ENCODE results near the gene SIGLEC15.

SIGLEC15 gene

DNA sequence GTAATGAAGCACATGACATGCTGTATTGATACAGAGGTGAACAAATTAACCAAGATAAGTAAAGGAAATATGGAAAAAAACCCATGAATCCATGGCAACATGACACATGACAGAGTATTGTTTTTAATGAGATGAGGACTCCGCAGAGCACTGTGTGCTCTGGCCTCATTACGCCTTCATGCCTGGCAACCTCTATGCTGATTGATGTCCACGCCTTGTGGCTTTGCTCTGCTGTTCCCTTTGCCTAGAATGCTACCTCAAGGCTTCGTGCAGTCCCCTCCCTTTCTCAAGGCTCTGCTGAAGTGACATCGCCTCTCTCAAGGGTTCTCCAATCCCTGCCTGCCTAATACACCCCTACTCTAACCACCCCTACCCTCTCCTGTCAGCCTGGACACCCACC is 8.4 kb downstream of the SIGLEC15 start:
- no peak for FAIRE-seq
- no peak for TF ChIP-seq POLR2A (IDR thresholded peaks at IDR 0.05; ENCODE audit: low read depth, low read length)

DNA sequence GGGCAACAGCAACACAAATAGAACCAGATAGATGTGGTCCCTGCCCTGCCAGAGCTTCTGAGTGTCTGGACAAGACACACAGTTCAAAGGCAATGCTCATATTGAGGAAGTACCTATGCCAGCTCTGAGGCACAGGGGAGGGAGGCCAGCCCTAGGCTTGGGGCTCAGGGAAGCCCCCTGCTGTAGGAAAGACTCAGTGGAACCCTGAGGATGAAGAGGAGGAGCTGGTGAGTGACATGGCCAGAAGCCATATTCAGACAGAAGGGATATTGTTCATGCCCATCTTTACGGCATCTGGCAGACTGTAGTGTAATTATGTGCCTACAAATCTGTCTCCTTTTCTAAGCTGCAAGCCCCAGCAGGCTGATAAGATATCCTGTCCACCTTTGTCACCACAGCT is 8.8 kb downstream of the SIGLEC15 start:
- no peak for DNase-seq (ENCODE audit: insufficient read length, low spot score)
- FAIRE-seq, result no peak
- no peak for TF ChIP-seq POLR2A (IDR thresholded peaks at IDR 0.05; ENCODE audit: low read depth, low read length)

More for the DNA sequence above, 8.4 kb downstream of the SIGLEC15 start:
- no peak for DNase-seq (ENCODE audit: insufficient read length, low spot score)

DNA sequence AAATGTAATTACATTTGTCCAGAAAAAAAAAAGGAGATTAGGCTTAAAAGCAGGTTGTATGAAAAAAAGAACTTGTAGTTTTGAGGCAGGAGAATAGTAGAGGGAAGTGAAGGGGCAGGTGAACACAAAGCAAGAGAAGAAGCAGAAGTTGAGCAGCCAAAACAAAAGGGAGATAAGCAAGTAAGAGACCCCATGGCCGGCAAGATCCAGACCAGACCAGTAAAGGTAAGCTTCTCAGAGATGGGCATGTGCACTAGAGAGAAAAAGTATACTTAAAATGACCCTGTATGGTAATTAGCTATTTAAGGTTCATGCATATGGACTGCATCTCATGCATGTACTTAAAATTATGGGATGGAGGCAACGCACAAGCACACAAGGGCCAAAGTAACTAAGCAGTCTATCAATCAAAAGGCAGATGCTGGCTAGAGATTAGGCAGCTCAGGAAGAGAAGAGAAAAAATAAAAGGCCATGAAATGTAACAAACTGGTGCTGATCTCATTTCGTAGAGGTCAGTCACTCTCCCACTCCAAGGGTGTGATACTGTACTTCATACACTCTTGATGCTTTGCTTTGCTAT is 9.7 kb downstream of the SIGLEC15 start:
- TF ChIP-seq POLR2A (IDR thresholded peaks at IDR 0.05; ENCODE audit: low read depth, low read length), result no peak
- no peak for DNase-seq (ENCODE audit: insufficient read length, low spot score)
- no peak for FAIRE-seq

DNA sequence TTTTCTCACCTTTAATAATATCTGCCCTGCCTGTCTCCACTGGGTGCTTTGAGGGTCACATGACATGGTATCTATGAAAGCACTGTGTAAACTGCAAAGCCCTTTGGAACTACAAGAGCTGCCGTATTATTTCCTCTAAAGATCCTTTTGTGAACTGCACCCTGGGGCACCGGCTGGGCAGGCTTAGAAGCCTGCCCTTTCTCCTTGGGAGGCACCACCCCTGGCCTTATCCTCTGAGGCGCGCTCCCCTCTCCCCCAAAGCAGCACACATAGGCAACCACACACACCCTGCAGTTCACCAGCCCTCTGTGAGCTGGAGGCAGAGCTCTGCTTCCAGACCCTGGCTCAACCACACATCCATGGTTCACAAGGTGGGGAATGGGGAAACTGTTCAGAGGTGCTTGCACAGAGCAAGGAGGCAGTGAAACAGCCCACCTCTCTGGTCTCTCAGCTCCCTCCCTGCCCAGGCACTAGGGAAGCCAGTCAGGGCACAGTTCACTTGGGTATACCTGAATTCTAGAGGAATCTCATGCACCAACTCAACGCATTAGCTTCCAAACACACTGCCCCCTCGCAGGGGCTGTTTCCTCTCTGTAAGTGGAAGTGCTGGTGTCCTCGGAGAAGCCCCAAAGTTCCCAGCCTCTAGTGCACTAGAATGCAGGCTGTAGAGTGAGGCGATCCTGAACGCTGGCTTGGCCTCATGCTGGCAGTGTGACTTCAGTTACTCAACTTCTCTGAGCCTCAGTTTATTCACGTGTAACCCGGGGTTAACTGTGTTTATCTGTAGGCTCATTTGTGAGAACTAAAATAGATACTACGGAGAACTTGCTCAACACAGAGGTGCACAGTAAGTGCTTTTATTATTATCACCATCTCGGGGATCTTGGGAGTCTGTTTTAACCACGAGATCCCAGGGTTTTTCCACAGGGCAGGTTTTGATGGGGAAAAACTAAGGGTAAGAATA is 11.0 kb downstream of the SIGLEC15 start:
- TF ChIP-seq POLR2A (IDR thresholded peaks at IDR 0.05; ENCODE audit: low read depth, low read length), result no peak
- DNase-seq (ENCODE audit: insufficient read length, low spot score) (no peak), FAIRE-seq (no peak)

DNA sequence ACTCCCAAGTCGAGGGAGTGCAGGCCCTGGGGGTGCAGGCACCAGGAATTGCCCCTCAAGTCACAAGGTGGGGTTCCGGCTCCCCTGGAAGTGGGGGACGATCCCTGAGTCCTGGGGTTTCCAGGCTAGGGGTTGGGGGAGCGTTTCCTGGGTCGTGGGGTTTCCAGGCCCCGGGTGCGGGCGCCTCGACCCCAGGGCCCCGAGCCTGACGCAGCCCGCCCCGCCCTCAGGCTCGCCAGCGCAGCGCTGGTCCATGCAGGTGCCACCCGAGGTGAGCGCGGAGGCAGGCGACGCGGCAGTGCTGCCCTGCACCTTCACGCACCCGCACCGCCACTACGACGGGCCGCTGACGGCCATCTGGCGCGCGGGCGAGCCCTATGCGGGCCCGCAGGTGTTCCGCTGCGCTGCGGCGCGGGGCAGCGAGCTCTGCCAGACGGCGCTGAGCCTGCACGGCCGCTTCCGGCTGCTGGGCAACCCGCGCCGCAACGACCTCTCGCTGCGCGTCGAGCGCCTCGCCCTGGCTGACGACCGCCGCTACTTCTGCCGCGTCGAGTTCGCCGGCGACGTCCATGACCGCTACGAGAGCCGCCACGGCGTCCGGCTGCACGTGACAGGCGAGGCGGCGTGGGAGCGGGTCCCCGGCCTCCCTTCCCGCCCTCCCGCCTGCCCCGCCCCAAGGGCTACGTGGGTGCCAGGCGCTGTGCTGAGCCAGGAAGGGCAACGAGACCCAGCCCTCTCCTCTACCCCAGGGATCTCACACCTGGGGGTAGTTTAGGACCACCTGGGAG is 12.0 kb downstream of the SIGLEC15 start:
- TF ChIP-seq POLR2A (IDR thresholded peaks at IDR 0.05; ENCODE audit: low read depth, low read length), result no peak
- DNase-seq (ENCODE audit: insufficient read length, low spot score) (no peak), FAIRE-seq (no peak)

DNA sequence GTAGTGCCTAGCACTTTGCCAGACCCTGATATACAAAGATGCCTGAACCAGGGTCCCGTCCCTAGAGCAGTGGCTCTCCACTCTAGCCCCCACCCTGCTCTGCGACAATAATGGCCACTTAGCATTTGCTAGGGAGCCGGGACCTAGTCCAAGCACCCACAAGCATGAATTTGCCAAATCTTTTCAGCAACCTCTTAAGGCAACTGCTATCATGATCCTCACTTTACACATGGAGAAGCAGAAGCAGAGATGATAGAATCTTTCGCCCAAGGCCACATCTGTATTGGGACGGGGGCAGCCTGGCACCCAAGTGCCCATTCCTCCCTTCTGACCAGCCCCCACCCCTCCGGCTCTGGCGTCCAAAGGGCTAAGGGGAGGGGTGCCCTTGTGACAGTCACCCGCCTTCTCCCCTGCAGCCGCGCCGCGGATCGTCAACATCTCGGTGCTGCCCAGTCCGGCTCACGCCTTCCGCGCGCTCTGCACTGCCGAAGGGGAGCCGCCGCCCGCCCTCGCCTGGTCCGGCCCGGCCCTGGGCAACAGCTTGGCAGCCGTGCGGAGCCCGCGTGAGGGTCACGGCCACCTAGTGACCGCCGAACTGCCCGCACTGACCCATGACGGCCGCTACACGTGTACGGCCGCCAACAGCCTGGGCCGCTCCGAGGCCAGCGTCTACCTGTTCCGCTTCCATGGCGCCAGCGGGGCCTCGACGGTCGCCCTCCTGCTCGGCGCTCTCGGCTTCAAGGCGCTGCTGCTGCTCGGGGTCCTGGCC is 13.0 kb downstream of the SIGLEC15 start:
- TF ChIP-seq POLR2A (IDR thresholded peaks at IDR 0.05; ENCODE audit: low read depth, low read length), result no peak
- FAIRE-seq (no peak), DNase-seq (ENCODE audit: insufficient read length, low spot score) (no peak)

DNA sequence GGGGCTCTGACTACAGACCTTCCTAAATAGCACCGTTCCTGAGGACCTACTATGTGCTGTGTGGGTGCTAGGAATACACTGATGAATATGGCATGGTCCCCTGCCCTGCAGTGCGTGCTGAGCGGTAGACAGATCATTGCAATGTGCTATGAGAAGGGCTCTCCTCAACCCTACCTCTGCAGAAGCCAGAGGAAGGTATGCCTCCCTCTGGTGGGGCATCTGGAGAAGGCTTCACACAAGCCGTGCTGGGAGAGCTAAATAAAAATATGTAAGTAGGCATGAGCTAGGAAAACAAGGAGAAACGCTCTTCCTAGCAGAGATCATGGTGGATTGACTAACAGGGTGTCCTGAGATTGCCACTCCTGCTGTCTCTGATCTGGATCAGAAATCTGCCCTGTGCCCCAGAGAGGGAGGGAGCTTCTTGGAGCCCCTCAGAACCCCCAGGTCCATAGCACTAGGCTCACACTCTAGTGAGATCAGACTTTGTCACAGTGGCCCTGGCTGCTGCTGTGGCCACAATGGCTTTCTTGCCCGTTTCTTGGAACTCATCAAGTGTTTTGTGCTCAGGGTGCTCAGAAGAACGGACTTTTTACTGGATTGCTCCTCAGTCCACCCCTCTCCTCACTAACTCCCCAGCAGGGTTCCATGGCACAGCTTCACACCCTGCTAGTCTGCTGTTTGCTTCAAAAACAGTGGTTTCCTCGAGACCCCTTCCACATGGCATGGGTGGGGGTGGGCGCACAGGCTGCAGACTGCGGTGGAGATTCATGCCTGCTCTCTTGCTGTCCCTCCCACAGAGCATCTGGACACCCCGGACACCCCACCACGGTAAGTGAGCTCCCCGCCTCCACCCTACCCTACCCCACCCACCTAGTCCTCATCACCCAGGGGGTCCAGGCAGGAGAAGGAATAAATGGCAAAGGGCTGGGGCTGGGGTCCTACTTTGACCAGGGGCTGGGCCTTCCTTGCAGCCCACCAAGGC is 14.2 kb downstream of the SIGLEC15 start:
- DNase-seq (ENCODE audit: insufficient read length, low spot score), result no peak
- TF ChIP-seq POLR2A (IDR thresholded peaks at IDR 0.05; ENCODE audit: low read depth, low read length), result no peak
- no peak for FAIRE-seq

DNA sequence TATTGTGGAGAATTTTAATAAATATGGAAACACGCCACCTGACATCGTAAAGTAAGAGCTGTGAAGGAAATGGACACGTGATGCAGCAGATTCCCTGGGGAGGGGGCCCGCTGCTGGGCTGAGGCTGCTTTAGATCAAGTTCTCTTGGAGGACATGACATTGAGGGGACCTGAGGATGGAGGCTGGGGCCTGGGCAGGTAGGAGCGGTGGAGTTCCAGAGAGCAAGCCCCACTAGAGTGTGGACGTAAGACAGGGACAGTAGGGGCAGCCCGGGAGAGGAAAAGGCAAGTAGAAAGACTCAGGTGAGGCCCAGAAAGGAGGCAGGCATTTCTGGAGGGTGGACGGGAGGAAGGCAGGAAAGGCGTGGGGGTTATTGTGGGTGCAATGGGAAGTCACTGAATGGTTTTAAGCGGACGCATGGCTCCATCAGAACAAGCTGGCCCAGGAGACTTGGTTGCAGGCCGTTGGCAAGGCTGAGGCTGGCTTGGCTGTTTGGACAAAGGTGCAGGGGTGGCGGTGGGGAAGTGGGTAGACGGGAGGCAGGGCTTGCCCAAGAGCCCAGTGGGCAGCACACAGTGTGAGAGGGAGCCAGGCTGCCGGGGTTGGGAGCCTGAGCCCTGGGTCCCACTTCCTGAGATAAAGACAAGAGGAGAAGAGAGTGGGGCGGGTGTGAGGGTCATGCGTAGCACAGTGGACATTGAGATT is 15.7 kb downstream of the SIGLEC15 start:
- TF ChIP-seq POLR2A (IDR thresholded peaks at IDR 0.05; ENCODE audit: low read depth, low read length), result no peak
- FAIRE-seq (no peak), DNase-seq (ENCODE audit: insufficient read length, low spot score) (no peak)

DNA sequence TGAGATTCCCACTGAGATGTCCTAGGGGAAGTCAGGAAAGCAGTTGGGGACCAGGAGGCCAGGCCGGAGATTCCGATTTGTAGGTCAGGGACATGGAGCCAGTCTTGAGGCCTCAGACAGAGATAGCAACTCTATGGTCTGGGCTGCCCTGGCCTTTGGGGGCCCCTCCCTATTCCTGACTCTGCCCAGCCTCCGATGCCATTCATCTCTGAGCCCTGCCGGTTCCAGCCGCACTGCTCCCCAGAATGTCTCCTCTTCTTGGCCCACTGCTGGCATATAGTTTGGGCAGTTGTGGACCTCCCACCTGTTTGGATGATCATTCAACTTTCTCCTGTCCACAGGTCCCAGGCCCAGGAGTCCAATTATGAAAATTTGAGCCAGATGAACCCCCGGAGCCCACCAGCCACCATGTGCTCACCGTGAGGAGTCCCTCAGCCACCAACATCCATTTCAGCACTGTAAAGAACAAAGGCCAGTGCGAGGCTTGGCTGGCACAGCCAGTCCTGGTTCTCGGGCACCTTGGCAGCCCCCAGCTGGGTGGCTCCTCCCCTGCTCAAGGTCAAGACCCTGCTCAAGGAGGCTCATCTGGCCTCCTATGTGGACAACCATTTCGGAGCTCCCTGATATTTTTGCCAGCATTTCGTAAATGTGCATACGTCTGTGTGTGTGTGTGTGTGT is 16.4 kb downstream of the SIGLEC15 start:
- DNase-seq (ENCODE audit: insufficient read length, low spot score) (no peak), FAIRE-seq (no peak)
- TF ChIP-seq POLR2A (IDR thresholded peaks at IDR 0.05; ENCODE audit: low read depth, low read length), result no peak

DNA sequence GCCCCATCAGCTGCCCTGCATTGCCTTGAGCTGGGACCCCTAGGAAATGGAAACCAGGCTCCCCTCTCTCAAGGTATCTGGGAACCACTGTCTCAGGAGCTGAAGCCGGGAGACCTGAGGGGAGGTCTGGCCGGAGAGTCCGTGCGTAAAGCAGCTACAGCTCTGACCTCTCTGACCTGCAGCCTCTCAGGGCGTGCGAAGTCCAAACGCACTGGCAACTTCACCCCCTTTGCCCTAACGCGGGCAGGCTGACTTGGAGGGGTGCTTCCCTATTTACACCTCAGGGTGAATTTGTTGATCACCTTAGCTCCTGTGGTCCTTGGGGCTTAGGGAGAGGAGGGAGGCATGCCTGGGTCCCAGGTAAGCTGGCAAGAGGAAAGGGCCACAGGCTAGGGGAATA is 17.5 kb downstream of the SIGLEC15 start:
- no peak for FAIRE-seq
- TF ChIP-seq POLR2A (IDR thresholded peaks at IDR 0.05; ENCODE audit: low read depth, low read length), result no peak
- no peak for DNase-seq (ENCODE audit: insufficient read length, low spot score)

DNA sequence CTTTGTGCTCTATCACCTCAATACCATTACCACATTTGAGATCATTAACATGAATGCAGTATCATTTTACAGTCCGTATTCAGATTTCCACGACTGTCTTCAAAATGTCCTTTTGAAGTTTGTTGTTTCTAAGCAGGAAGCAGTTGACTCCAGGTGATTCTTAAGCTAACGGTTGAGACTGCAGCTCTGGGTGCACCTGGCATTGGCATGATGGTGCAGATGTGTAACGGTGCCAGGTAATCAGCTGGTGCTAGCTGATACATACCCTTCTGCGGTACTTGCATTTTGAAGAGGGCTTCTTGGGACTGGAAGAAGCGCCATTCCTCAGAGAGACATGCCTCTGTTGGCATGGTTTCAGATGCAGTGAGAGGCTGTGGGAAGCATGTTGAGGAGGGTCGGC is 19.5 kb downstream of the SIGLEC15 start:
- DNase-seq (ENCODE audit: insufficient read length, low spot score) (no peak), FAIRE-seq (no peak)

More for the DNA sequence above, 19.5 kb downstream of the SIGLEC15 start:
- no peak for TF ChIP-seq POLR2A (IDR thresholded peaks at IDR 0.05; ENCODE audit: low read depth, low read length)
